HG02798 (cell line): ENCODE results near the gene RSU1.
A peak's percentile ranks its signal among the peaks of the same experiment; 100 is the strongest.

ENCODE experiments used
- ATAC-seq: cut with Tn5 transposase; IDR thresholded peaks from one replicate; pipeline ENCODE4 v1.9.1; 2021; ENCODE audit warnings: mild to moderate bottlenecking; ENCODE audit not compliant: unreplicated experiment, poor library complexity

The RSU1 gene

GRCh38 chr10:16545116-16545736 lies 272.0 kb downstream of the RSU1 start:
- peak; percentile 75 for ATAC-seq

DNA sequence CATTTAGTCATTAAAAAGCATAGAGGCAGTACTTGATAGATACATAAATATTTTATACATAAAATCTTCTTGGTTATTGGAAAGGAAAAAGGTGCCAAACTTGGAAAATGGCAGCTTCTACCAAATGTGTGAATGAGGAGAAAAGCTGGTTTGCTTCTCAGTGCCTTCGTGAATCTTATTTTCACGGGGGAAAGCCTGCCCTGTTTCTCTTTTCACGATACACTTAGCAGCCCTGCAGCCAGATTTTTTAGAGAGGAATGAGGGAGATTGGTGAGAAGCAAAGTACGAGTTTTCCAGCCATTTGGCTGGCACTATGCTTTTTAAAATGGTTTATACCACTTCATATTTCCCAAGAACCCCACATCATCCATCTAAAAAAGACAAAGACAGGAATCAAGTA lies 272.6 kb downstream of the RSU1 start:
- ATAC-seq: no peak

- ATAC-seq: no peak
Measured at GRCh38 chr10:16544099-16544498, 273.1 kb downstream of the RSU1 start.
